Neuron (in vitro differentiated cells): ENCODE results near the gene HS6ST3.

Experiments
- H2AFZ ChIP-seq: one replicate; pipeline ENCODE4 v1.6.1; 2013; ENCODE audit warnings: low read depth, mild to moderate bottlenecking, inconsistent platforms, low read length, moderate library complexity
- H3K27me3 ChIP-seq: one replicate; pipeline ENCODE4 v1.6.1; 2013; ENCODE audit warnings: low read length; ENCODE audit not compliant: insufficient read depth
- H3K36me3 ChIP-seq: one replicate; pipeline ENCODE4 v1.6.1; 2013; ENCODE audit warnings: low read length; ENCODE audit not compliant: insufficient read depth
- H3K4me1 ChIP-seq: one replicate; pipeline ENCODE4 v1.6.1; 2013; ENCODE audit warnings: low read length; ENCODE audit not compliant: insufficient read depth
- H3K4me3 ChIP-seq: 2 replicates; pipeline ENCODE4 v1.5.1; 2013; ENCODE audit warnings: mild to moderate bottlenecking, low read length, moderate library complexity
- H3K9me3 ChIP-seq: one replicate; pipeline ENCODE4 v1.6.1; 2013; ENCODE audit warnings: low read length

The HS6ST3 gene

GRCh38 chr13:96527497-96527896, 437.6 kb downstream of the HS6ST3 start:
- Histone ChIP-seq H3K36me3 (no peaks in the 10 kb centered on the region), H3K9me3 (no peaks in the 10 kb centered on the region), H3K4me3 (no peak overlapping the region), H3K4me1 (no peaks in the 10 kb centered on the region), H3K27me3 (no peaks in the 10 kb centered on the region), H2AFZ (no peak overlapping the region)

- no peaks in the 10 kb centered on the region for H3K27me3 ChIP-seq
- no peaks in the 10 kb centered on the region for H3K36me3 ChIP-seq
- no peak overlapping the region for H2AFZ ChIP-seq
- no peaks in the 10 kb centered on the region for H3K4me1 ChIP-seq
- H3K9me3 ChIP-seq = no peaks in the 10 kb centered on the region
- no peak overlapping the region for H3K4me3 ChIP-seq
Measured at GRCh38 chr13:96532804-96533203, 442.9 kb downstream of the HS6ST3 start.

DNA sequence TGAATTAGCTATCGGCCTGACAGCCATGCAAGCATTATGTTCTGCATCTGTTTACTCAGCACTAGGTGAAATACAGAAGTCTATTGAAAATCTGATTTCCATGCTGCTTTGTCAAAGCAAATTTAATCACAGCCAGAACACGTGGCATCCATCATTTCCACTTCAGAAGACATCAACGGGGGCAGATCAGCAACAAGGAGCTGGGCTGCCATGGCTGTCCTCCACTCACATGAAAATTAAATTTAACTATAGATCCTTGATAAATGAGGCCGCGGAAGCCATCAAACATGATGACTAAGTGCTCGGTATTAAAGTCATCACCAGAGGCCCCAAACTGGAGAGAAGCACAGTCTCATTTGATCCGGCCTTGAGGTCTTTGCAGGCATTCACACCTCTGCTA, 443.5 kb downstream of the HS6ST3 start:
- no peaks in the 10 kb centered on the region for H3K4me1 ChIP-seq
- H3K27me3 ChIP-seq = no peaks in the 10 kb centered on the region
- no peak overlapping the region for H2AFZ ChIP-seq
- no peak overlapping the region for H3K4me3 ChIP-seq
- H3K36me3 ChIP-seq = no peaks in the 10 kb centered on the region
- H3K9me3 ChIP-seq = no peaks in the 10 kb centered on the region

DNA sequence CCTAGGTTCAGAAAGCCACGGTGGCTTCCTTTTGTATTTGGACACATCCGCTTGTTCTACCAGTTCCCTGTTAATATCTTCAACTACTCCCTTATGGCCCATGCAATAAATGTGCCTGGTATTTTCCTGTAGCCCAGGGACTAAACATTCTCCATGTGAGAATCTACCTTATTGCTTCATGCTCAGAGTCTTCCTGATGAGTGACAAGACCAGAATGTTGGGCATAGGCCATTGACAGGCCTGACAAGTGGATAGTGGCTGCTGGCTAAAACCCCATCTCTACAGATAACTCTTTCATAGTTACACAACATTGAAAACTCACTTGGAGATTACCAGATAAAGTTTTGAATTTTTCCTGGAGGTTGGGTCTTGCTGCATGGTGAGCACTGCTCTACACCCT, 449.9 kb downstream of the HS6ST3 start:
- Histone ChIP-seq H2AFZ (no peak overlapping the region), H3K36me3 (no peaks in the 10 kb centered on the region), H3K27me3 (no peaks in the 10 kb centered on the region), H3K9me3 (no peaks in the 10 kb centered on the region), H3K4me3 (no peak overlapping the region), H3K4me1 (no peaks in the 10 kb centered on the region)

DNA sequence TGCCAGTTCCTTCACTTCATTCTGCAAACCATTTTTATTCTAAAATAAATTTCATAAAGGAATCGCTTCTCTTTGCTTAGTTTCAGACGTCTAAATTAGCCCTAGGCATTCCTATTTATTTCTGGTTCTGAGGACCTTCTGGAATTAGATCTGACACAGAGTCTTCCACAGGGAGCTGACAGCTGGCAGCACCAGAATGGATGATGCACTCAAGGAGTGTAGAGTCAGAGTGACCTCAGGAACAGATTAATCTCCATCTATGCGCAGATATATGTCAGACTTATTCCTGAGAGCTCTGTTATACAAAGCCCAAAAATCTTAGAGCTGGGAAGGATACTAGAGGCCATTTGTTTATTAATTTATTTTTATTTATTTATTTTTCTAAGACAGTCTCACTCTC, 450.8 kb downstream of the HS6ST3 start:
- H3K36me3 ChIP-seq = no peaks in the 10 kb centered on the region

DNA sequence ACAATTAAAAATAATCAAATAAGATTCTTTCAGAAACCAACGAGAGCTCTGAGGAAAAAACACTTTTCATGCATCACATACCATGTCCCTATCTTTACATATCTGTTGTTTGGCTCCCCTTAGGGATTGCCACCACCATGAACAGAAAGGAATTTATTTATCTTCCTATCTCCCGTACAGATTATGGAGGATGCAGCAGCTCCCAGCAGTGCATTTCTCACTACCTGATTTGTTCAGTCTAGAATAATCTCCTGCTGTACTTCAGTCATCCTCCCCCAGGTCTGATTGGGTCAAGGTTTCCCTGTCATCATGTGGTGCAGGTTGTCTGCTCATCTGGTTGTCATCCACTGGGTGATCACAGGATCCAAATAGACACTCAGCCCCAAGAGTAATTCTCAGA, 453.1 kb downstream of the HS6ST3 start:
- Histone ChIP-seq H3K27me3 (no peaks in the 10 kb centered on the region), H3K9me3 (no peaks in the 10 kb centered on the region), H3K4me1 (no peaks in the 10 kb centered on the region), H2AFZ (no peak overlapping the region), H3K36me3 (no peaks in the 10 kb centered on the region), H3K4me3 (no peak overlapping the region)

More for the DNA sequence above, 450.8 kb downstream of the HS6ST3 start:
- Histone ChIP-seq H3K4me3 (no peak overlapping the region), H3K9me3 (no peaks in the 10 kb centered on the region), H2AFZ (no peak overlapping the region), H3K27me3 (no peaks in the 10 kb centered on the region), H3K4me1 (no peaks in the 10 kb centered on the region)

- Histone ChIP-seq H3K9me3 (no peaks in the 10 kb centered on the region), H2AFZ (no peak overlapping the region), H3K27me3 (no peaks in the 10 kb centered on the region), H3K4me1 (no peaks in the 10 kb centered on the region), H3K36me3 (no peaks in the 10 kb centered on the region), H3K4me3 (no peak overlapping the region)
Measured at GRCh38 chr13:96544957-96545356, 455.1 kb downstream of the HS6ST3 start.

DNA sequence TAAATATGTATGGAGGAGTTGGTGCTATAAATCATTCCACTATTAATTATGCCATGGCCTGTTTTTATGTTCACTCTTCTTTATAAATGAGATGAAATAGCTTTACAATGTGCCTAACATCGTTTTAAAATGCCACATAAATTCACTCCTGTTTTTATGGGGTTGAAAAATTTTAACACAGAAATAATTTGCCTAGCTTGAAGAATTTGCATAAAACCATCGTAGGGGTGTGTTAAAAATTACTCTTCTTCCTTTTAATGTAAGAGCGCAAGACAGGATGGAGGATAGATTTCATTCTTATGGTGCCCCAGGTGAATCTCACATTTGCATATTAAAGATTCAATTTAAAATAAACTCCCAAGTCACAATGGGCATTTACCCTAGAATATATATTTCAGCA, 456.6 kb downstream of the HS6ST3 start:
- H2AFZ ChIP-seq = no peak overlapping the region
- H3K27me3 ChIP-seq = no peaks in the 10 kb centered on the region
- no peak overlapping the region for H3K4me3 ChIP-seq
- H3K9me3 ChIP-seq = no peaks in the 10 kb centered on the region
- H3K36me3 ChIP-seq = no peaks in the 10 kb centered on the region
- H3K4me1 ChIP-seq = no peaks in the 10 kb centered on the region

DNA sequence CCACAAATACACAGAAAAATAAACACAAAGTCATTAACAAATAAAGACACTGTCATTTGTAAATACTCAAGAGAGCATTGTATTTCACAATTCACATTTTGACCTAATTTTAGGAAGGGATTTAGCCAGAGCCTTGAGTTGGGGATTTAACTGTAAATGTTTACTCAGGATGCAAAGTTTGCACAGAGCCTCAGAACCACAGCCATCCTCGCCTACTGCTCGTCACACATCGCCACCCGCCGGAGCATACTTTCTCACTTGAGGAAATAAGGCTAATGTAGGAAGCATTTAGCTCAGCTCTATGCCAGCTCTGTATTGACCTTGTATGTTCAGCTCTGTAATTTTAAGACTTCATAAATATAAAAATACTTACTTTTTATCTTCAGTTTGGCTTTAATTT, 461.6 kb downstream of the HS6ST3 start:
- no peaks in the 10 kb centered on the region for H3K9me3 ChIP-seq
- no peak overlapping the region for H3K4me3 ChIP-seq
- no peaks in the 10 kb centered on the region for H3K36me3 ChIP-seq
- no peak overlapping the region for H2AFZ ChIP-seq
- H3K4me1 ChIP-seq = no peaks in the 10 kb centered on the region
- H3K27me3 ChIP-seq = no peaks in the 10 kb centered on the region

DNA sequence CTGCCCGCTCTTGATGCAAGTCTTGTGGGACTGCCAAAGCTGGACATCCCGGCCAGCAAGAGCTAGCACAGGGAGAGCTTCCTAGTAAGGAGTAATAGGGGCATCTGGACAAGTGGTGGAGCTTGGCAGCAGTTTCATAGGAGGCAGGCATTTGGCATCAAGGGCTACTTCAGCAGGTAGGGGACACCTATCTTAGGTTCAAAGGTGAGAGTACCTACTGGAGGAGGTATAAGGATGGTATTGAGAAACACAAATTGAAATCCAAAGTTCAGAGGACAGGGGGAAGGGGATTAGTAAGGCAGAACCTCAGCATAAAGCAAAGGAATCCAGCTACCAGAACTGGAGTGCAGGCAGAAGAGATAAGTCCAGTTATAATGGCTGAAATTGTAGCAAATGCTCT, 462.7 kb downstream of the HS6ST3 start:
- Histone ChIP-seq H3K4me3 (no peak overlapping the region), H2AFZ (no peak overlapping the region), H3K36me3 (no peaks in the 10 kb centered on the region), H3K9me3 (no peaks in the 10 kb centered on the region), H3K27me3 (no peaks in the 10 kb centered on the region), H3K4me1 (no peaks in the 10 kb centered on the region)

- Histone ChIP-seq H2AFZ (no peak overlapping the region), H3K27me3 (no peaks in the 10 kb centered on the region), H3K9me3 (no peaks in the 10 kb centered on the region), H3K4me1 (no peaks in the 10 kb centered on the region), H3K4me3 (no peak overlapping the region), H3K36me3 (no peaks in the 10 kb centered on the region)
Measured at GRCh38 chr13:96553796-96554195, 463.9 kb downstream of the HS6ST3 start.

DNA sequence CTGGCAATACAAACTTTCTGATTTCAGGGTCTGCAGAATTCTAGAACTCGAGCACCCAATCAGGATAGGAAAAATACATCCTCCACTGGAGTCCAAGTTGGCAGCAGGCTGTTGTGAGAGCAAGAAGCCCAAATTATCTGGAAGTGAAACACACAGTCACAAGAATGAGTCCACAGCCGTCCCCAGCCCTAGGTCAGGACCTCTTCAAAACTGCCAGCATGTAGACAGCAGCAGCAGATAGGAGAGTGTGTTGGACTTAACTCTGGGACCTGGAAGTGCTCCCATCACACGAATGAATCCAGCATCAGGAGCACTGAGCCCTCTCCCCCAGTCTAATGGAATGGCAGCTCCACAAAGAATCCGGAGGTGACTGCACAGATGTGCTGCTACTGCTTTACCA, 483.7 kb downstream of the HS6ST3 start:
- Histone ChIP-seq H3K36me3 (no peaks in the 10 kb centered on the region), H3K4me1 (no peaks in the 10 kb centered on the region), H3K4me3 (no peak overlapping the region), H2AFZ (no peak overlapping the region), H3K9me3 (no peaks in the 10 kb centered on the region), H3K27me3 (no peaks in the 10 kb centered on the region)

- no peaks in the 10 kb centered on the region for H3K27me3 ChIP-seq
Measured at GRCh38 chr13:96575423-96576320, 485.8 kb downstream of the HS6ST3 start.

DNA sequence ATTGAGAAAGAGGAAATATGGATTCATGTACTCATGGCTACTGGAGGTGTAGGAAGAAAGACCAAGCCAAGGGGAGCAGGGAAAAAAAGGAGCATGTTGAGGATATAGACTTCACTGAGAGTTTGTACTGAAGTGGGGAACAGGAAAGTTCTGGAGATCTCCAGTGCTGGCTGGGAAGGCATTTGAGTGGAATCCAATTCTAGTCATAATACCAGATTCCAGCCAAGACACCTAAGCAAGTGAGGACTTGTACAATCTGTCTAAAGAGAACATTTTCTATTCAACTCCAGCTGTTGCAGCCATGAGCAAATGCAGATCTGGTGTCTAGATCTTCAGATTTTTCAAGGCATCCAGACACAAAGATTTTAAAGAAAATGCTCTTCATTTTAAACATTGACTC, 491.8 kb downstream of the HS6ST3 start:
- Histone ChIP-seq H3K9me3 (no peaks in the 10 kb centered on the region), H3K4me1 (no peaks in the 10 kb centered on the region), H3K4me3 (no peak overlapping the region)

More at GRCh38 chr13:96575423-96576320, 485.8 kb downstream of the HS6ST3 start:
- no peaks in the 10 kb centered on the region for H3K4me1 ChIP-seq
- no peak overlapping the region for H2AFZ ChIP-seq
- no peaks in the 10 kb centered on the region for H3K36me3 ChIP-seq
- H3K4me3 ChIP-seq = no peak overlapping the region
- no peaks in the 10 kb centered on the region for H3K9me3 ChIP-seq

More for the DNA sequence above, 491.8 kb downstream of the HS6ST3 start:
- no peak overlapping the region for H2AFZ ChIP-seq
- no peaks in the 10 kb centered on the region for H3K36me3 ChIP-seq
- no peaks in the 10 kb centered on the region for H3K27me3 ChIP-seq
